ENCODE measurements around the gene PDCD7. TPM values are rescaled to one million over a fixed set of nuclear protein-coding genes. Genes with fewer than 3 reads are reported as not detected.
A peak's percentile ranks its signal among the peaks of the same experiment; 100 is the strongest.

PDCD7 gene
- total and polyA plus RNA-seq, 2 of the 13 experiments (the other 11 are each of a cell fraction or from before 2014, with no cell fraction given): 10.1 to 14.7 TPM

DNA sequence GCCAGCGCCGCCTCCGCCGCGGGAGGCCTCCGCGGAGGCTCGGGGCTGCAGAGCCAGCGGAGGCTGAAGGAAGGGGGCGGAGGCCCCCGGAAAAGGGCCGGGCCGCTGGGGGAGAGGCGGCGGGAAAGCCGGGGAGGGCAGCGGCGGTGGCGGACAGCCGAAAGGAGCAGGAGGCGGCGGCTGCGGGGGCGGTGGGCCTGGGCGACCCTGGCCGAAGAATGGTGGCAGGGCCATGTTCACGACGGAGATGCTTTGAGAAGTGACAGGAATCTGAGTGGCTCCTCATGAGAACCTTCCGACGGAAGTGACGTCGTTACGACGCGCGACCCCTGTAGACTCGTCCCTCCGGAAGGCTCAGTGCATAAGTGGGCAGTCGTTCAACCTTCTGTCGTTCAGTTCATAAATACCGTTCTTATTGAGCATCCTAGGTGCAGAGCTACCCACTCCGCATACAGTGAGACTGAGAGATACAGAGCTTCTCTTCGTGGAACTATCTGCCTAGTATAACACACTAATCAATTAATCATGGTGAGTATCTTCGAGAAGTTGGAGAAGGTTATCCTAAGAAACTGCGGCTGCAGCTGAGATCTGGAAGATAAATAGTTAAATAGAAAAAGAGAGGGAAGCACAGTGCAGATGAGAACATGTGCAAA lies at the start of gene PDCD7 (continued):
- TF ChIP-seq KDM5A (IDR thresholded peaks at IDR 0.05; ENCODE audit: borderline replicate concordance, low read length) (peak; percentile 61; the same call in 1 of the 2 replicates), NFE2L2 (IDR thresholded peaks at IDR 0.05; ENCODE audit: low read length) (no peak), ZNF546 (CRISPR knock-in tag; conservative IDR thresholded peaks at IDR 0.05) (no peak), MAFK (conservative IDR thresholded peaks at IDR 0.05 in 1 of 2, IDR thresholded peaks at IDR 0.05 in 1 of 2; ENCODE audit: low read length in 2 of 2) (no peak), YEATS2 (CRISPR knock-in tag; IDR thresholded peaks at IDR 0.05; ENCODE audit: borderline replicate concordance) (peak; percentile 95), ETV5 (CRISPR knock-in tag; IDR thresholded peaks at IDR 0.05; ENCODE audit: borderline replicate concordance) (peak; percentile 89), GTF2F1 (IDR thresholded peaks at IDR 0.05; ENCODE audit: low read length) (no peak), CBFB (CRISPR knock-in tag; IDR thresholded peaks at IDR 0.05) (0 out of 2 replicates have a peak, but pooled peaks have one; percentile 33)
- TF ChIP-seq, protein P1, sequence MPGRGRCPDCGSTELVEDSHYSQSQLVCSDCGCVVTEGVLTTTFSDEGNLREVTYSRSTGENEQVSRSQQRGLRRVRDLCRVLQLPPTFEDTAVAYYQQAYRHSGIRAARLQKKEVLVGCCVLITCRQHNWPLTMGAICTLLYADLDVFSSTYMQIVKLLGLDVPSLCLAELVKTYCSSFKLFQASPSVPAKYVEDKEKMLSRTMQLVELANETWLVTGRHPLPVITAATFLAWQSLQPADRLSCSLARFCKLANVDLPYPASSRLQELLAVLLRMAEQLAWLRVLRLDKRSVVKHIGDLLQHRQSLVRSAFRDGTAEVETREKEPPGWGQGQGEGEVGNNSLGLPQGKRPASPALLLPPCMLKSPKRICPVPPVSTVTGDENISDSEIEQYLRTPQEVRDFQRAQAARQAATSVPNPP (CRISPR knock-in tag; IDR thresholded peaks at IDR 0.05): no peak
- TF ChIP-seq, protein P2, sequence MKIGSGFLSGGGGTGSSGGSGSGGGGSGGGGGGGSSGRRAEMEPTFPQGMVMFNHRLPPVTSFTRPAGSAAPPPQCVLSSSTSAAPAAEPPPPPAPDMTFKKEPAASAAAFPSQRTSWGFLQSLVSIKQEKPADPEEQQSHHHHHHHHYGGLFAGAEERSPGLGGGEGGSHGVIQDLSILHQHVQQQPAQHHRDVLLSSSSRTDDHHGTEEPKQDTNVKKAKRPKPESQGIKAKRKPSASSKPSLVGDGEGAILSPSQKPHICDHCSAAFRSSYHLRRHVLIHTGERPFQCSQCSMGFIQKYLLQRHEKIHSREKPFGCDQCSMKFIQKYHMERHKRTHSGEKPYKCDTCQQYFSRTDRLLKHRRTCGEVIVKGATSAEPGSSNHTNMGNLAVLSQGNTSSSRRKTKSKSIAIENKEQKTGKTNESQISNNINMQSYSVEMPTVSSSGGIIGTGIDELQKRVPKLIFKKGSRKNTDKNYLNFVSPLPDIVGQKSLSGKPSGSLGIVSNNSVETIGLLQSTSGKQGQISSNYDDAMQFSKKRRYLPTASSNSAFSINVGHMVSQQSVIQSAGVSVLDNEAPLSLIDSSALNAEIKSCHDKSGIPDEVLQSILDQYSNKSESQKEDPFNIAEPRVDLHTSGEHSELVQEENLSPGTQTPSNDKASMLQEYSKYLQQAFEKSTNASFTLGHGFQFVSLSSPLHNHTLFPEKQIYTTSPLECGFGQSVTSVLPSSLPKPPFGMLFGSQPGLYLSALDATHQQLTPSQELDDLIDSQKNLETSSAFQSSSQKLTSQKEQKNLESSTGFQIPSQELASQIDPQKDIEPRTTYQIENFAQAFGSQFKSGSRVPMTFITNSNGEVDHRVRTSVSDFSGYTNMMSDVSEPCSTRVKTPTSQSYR (CRISPR knock-in tag; IDR thresholded peaks at IDR 0.05; ENCODE audit: borderline replicate concordance): peak; percentile 13; the same call in 1 of the 2 replicates
- TF ChIP-seq, protein P3, sequence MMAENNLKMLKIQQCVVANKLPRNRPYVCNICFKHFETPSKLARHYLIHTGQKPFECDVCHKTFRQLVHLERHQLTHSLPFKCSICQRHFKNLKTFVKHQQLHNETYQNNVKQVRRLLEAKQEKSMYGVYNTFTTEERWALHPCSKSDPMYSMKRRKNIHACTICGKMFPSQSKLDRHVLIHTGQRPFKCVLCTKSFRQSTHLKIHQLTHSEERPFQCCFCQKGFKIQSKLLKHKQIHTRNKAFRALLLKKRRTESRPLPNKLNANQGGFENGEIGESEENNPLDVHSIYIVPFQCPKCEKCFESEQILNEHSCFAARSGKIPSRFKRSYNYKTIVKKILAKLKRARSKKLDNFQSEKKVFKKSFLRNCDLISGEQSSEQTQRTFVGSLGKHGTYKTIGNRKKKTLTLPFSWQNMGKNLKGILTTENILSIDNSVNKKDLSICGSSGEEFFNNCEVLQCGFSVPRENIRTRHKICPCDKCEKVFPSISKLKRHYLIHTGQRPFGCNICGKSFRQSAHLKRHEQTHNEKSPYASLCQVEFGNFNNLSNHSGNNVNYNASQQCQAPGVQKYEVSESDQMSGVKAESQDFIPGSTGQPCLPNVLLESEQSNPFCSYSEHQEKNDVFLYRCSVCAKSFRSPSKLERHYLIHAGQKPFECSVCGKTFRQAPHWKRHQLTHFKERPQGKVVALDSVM (CRISPR knock-in tag; IDR thresholded peaks at IDR 0.05): peak; percentile 98
- TF ChIP-seq, protein P4, sequence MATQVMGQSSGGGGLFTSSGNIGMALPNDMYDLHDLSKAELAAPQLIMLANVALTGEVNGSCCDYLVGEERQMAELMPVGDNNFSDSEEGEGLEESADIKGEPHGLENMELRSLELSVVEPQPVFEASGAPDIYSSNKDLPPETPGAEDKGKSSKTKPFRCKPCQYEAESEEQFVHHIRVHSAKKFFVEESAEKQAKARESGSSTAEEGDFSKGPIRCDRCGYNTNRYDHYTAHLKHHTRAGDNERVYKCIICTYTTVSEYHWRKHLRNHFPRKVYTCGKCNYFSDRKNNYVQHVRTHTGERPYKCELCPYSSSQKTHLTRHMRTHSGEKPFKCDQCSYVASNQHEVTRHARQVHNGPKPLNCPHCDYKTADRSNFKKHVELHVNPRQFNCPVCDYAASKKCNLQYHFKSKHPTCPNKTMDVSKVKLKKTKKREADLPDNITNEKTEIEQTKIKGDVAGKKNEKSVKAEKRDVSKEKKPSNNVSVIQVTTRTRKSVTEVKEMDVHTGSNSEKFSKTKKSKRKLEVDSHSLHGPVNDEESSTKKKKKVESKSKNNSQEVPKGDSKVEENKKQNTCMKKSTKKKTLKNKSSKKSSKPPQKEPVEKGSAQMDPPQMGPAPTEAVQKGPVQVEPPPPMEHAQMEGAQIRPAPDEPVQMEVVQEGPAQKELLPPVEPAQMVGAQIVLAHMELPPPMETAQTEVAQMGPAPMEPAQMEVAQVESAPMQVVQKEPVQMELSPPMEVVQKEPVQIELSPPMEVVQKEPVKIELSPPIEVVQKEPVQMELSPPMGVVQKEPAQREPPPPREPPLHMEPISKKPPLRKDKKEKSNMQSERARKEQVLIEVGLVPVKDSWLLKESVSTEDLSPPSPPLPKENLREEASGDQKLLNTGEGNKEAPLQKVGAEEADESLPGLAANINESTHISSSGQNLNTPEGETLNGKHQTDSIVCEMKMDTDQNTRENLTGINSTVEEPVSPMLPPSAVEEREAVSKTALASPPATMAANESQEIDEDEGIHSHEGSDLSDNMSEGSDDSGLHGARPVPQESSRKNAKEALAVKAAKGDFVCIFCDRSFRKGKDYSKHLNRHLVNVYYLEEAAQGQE (IDR thresholded peaks at IDR 0.05; ENCODE audit: borderline replicate concordance in 1 of 2, low read depth in 1 of 2, low read length in 2 of 2): peak in 1 of 2 experiments; percentile 20; a peak in 1 of 4 replicates
- TF ChIP-seq, protein P5, sequence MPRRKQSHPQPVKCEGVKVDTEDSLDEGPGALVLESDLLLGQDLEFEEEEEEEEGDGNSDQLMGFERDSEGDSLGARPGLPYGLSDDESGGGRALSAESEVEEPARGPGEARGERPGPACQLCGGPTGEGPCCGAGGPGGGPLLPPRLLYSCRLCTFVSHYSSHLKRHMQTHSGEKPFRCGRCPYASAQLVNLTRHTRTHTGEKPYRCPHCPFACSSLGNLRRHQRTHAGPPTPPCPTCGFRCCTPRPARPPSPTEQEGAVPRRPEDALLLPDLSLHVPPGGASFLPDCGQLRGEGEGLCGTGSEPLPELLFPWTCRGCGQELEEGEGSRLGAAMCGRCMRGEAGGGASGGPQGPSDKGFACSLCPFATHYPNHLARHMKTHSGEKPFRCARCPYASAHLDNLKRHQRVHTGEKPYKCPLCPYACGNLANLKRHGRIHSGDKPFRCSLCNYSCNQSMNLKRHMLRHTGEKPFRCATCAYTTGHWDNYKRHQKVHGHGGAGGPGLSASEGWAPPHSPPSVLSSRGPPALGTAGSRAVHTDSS (CRISPR knock-in tag; conservative IDR thresholded peaks at IDR 0.05): no peak
- TF ChIP-seq, protein P6, sequence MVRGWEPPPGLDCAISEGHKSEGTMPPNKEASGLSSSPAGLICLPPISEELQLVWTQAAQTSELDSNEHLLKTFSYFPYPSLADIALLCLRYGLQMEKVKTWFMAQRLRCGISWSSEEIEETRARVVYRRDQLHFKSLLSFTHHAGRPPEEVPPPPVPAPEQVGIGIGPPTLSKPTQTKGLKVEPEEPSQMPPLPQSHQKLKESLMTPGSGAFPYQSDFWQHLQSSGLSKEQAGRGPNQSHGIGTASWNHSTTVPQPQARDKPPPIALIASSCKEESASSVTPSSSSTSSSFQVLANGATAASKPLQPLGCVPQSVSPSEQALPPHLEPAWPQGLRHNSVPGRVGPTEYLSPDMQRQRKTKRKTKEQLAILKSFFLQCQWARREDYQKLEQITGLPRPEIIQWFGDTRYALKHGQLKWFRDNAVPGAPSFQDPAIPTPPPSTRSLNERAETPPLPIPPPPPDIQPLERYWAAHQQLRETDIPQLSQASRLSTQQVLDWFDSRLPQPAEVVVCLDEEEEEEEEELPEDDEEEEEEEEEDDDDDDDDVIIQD (CRISPR knock-in tag; IDR thresholded peaks at IDR 0.05; ENCODE audit: low read depth): no peak

All from HepG2 (cell line).